Upper lobe of left lung (tissue), 4 donors: Measurements from ENCODE around the gene DDX39A.

ENCODE experiments used
- CTCF ChIP-seq, 6 experiments: fragments of 450-650 bp in 4 of 6; fragments of 200-600 bp in 2 of 6; sonication (generic) in 2 of 6; IDR thresholded peaks; one replicate each; pipeline ENCODE4 v1.5.1; 2016 to 2019; ENCODE audit warnings: antibody characterized with exemption in 6 of 6
- EP300 ChIP-seq, 4 donors: sonication (generic); formaldehyde crosslinking; IDR thresholded peaks; one replicate each; pipeline ENCODE4 v1.5.1; 2017; ENCODE audit warnings: antibody characterized with exemption in 4 of 4, control low read depth in 2 of 4
- POLR2A ChIP-seq, 4 donors: fragments of 450-650 bp; IDR thresholded peaks; one replicate each; pipeline ENCODE4 v1.5.1; 2016 to 2017; ENCODE audit warnings: antibody characterized with exemption in 4 of 4, mild to moderate bottlenecking in 2 of 4
- POLR2AphosphoS5 ChIP-seq, 2 donors: sonication (generic); formaldehyde crosslinking; IDR thresholded peaks; one replicate each; pipeline ENCODE4 v1.5.1; 2017; ENCODE audit warnings: antibody characterized with exemption in 2 of 2

GRCh38 chr19:14400951-14401431 is 18.1 kb downstream of the DDX39A start:
- no peak for TF ChIP-seq CTCF (IDR thresholded peaks at IDR 0.05)
- no peak for TF ChIP-seq POLR2AphosphoS5 (IDR thresholded peaks at IDR 0.05)
- TF ChIP-seq POLR2A (IDR thresholded peaks at IDR 0.05): no peak
- no peak for TF ChIP-seq EP300 (IDR thresholded peaks at IDR 0.05)
